Measurements from ENCODE around the gene AGRP.

The AGRP gene

DNA sequence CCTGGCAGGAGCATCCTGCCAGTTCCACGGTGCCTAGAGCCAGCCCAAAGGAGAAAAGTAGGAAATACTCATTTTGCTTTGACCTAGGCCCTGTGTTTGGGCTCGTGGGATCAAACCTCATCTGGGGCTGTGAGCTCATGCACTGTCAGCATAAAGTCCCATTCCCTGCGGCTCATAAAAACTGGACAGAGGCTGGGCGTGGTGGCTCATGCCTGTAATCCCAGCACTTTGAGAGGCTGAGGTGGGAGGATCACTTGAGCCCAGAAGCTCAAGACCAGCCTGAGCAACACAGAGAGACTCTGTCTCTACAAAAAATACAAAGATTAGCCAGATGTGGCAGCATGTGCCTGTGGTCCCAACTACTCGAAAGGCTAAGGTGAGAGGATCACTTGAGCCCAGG, 20.3 kb downstream of the AGRP start:
- no peak for DNase-seq

DNA sequence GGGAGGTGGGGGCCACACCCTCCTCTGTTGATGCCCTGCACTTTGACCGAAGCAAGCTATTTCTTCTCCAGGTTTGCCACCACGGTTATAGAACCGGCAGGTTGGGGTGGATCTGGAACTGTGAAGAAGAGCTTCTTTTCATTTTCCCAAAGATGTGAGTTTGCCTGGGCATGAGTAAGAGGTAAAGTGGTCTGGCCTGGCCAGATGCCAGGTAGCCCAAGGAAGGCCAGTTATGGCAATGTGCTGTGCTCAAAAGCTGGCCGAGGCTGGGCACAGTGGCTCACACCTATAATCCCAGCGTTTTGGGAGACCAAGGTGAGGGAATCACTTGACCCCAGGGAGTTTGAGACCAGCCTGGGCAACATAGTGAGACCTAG, 21.1 kb downstream of the AGRP start:
- no peak for DNase-seq

DNA sequence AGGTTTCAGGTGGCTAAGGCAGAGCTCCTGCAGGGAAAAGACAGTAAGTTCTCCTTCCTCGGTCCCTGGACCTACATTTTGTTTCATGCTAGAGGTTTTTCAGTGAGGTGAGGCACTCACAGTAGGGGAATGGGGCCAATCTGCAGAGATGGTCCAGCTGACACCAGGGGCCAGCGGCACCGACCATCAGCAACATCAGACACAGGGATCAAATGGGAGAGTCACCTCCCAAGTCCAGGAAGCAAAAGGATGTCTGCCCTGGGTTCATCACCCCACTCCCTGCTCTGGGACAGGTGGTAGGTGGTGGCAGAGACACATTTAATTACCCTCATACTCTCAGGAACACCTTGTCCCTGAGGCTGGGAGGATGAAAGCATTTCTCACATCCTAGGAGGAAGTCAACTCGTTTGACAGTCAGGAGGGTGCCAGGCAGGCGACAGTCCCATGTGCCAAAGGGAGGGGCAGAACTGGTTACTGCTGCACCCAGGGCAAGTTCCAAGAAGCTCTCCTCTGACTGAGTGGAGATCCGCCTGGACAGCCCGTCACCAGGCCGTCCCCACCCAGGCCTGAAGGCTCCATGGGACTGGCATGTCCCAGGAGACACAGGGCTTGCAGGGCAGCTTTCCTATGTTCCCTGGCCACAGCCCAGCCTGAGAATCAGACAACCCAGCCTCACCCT, 21.6 kb downstream of the AGRP start:
- DNase-seq = no peak

DNA sequence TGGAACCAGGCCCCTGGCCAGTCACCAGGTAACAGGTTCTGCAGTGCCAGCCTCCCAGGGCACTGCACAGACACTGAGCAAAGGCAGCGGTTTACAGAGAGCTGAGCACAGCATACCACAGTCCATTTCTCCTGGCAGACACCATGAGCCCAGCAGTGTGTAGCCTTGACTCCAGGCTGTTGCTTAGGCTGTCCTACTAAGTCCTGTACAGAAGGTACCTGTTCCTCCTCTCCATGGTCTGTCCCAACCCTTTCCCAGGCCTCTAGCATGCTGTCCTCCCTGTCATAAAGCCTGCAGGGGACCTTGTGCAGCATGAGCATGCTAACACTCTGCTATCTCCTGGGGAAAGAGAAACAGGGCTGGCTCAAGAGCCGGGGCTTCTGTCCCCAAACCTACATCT, 22.4 kb downstream of the AGRP start:
- no peak for DNase-seq

DNA sequence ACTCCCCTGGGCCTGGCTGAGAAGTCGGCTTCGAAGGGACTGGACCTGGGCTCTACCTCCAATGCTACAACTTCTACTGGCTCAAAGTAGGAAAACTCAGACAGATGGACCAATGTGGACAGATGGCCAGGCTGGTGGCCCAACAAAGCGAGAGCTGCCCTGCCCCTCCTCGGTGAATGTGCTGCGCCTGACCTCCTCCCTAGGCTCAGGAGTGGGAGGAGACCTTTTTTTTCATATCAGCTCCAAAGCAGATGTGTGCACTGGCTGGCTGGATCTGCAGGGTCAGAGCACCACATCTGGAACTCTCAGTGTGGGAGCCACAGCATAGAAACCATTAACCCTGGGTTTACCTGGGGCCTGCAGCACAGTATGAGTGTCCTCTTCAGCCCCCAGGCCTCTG, 23.2 kb downstream of the AGRP start:
- no peak for DNase-seq

DNA sequence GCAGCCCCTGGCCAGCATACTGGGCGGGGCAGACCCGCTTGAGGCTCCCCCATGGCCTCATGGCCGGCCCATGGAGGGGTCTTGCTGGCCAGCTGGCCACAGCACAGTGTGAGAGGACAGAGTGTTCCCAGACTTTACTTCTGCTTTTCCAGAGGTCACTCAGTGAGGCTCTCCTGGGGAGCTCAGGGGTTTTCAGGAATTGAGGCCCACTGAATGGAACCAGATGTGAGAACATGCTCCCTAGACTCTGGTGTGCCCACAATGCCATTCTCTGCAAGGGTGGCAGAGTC, 23.5 kb downstream of the AGRP start:
- DNase-seq = no peak

DNA sequence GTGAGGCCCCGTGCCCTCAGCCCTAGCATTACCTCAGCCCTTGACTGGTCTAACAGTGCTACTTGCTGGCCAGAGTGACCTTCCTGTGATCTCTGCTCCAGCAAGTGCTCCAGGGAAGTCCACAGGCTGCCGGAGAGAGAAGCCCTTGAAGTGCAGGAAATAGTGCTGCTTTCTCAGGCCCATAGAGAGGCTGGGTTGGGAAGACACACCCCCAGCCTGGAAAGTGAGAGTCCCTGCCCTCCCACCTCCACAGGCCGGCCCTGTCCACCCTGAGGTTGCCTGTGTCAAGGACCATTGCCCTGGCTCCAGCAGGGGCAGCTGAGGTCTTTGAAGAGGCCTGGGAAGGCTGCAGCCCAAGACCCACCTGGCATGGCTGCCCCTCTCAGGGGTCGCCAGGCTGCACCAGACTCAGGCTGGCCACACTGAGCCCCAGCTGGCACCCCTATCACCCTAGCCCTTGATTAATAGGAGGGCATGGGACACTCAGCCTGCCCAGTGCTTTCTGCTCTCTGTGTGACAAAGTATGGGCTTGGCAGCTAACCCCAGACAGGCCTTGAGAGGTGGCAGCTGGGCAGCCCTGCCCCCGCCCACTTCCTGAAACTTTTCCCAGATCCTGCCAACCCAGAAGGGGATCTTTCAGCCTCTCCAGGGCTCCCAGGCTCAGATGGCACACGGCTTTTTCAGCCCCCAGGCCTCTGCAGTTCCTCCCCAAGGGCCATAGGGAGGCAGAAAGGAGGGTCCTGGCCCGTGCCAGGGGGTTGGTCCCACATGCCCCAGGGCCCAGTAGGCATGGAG, 24.1 kb downstream of the AGRP start:
- DNase-seq = no peak

DNA sequence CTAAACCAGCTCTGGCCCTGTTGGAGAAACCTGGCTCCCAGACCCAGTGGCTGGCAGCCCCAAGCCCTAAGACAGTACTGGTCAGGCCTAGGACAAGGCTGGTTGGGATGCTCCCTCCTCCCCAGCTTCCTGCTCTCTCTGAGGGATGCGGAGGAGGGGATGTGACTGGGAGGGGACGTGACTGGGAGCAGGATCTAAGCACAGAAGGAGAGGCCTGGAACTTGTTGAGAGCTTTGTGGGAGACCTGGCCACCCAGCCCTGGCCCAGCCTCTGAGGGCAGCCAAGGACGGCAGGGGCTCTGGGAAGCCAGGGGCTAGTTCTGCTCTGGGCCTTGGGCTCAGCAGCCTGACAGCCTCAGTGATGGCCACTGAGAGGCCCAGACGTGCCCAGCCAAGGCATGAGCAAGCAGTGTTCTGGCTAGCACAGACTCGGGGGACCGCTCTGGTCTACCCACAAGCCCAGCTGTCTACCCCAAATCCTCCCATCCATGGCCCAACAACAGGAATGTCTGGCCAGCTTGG, 25.2 kb downstream of the AGRP start:
- no peak for DNase-seq

DNA sequence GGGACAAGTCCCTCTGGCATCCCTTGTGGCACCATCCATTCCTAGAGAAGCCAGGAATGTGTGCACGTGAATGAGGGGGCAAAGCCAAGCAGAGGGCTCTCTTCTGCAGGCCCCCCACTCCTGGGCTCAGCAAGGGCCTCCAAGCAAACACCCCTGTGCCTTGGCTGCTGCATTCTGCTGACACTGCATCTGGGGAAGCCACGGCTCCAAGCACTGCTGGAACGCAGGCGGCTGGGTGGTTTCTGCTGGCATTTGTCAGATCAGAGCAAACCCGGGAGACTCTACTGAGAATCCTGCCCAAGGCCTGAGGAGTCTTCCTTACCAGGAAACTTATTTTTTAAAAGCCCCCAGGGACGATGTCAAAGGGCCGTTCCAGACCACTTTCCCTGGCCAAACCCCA, 25.7 kb downstream of the AGRP start:
- DNase-seq = no peak

DNA sequence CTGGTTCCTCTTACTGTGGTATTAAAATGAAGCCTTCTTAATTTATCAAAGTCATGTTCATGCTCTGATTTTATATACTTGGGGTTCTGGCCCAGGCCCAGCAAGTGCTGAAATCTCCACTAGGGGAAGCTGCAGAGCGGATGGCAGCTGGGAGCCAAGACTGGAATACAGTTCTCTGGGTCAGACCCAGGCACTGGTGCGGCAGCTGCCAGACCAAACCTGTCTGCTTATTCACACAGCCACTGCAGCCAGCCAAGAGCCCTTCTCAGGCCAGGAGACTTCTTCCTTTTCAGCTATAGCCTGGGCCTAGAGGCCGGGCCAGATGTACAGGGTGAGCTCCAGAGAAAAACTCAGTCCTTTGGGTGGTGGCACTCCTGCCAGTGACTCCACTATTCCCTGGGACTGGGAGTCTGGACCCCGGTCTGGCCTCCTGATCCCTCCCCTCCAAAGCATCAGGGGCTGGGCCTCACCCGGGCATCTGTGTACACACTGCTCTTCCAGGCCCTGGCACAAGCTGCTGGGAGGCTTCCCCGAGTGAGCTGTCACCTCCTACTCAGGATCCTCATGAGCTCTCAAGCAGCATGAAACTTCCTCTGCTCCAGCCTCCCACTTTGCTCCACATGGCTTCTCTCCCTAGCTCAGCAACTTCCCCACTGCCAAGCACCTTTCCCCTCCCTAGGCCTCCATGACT, 26.8 kb downstream of the AGRP start:
- no peak for DNase-seq

DNA sequence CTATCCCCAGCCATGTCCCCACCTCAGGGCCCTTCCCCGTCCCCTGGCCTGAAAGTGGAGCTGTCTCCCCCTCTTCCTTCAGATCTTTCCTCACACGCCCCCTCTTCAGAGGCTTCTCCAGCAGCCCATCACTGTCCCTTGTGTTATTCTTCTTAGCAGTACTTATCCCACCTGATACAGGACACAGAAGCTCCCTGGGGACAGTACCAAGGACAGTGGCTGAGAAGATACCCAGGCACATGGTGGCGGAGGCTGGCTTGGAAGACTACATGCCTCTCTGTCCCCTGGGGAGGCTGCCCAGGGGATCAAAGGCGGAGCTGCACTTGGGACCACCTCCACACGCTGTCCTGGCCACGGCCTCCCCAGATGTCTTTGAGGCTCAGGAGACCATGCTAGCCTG, 28.5 kb downstream of the AGRP start:
- DNase-seq = no peak

DNA sequence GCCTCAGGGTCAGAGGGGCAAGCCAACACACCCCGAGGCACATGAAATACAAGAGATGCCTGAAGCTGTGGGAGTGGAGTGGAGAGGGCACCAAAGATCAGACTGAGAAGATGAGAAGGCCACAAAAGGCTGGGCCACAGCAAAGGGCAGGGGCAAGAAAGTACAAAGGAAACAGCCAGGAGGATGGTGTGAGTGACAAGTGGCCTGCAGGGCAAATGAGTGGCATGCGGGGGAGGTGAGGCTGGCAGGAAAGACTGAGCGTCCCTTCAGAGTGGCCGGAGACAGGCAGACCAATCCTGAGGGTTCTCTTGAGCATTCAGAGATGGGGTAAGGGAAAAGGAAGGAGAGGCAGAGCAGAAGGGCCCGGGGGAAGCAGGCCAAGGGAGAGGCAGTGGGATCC, 29.2 kb downstream of the AGRP start:
- no peak for DNase-seq

DNA sequence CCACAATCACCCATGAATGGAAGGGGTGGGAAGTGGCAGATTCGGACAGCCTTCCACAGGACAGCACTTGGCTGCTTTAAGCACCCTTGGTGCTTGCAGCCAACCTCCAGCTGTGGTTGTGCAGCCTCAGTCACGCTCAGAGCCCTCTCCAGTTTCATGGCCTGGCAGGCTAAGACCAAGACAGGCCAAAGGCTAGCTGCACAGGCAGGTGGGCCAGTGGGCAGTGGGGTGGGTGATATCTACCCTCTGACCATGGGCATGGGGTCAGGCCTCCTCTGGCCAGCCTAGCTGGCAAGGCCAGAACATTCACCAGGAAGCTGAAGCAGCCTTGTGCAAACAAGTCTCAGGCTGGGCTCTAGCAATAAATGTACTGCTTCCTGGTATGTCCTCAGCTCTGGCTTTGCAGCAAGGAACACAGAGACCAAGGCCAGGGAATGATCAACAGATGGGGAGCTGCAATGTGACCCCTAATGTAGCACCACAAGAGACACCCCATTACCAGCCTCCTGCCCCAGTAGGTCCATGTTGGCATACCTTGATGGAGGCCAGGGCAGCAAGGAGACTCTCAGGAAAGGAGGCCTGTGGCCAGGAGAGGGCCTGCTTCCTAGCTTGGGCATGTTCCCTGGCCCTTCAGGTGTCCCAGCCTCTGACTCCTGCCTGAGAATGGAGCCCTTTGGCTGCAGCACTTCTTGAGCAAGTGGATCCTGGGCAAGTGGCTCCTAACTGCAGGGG, 31.5 kb downstream of the AGRP start:
- no peak for DNase-seq

DNA sequence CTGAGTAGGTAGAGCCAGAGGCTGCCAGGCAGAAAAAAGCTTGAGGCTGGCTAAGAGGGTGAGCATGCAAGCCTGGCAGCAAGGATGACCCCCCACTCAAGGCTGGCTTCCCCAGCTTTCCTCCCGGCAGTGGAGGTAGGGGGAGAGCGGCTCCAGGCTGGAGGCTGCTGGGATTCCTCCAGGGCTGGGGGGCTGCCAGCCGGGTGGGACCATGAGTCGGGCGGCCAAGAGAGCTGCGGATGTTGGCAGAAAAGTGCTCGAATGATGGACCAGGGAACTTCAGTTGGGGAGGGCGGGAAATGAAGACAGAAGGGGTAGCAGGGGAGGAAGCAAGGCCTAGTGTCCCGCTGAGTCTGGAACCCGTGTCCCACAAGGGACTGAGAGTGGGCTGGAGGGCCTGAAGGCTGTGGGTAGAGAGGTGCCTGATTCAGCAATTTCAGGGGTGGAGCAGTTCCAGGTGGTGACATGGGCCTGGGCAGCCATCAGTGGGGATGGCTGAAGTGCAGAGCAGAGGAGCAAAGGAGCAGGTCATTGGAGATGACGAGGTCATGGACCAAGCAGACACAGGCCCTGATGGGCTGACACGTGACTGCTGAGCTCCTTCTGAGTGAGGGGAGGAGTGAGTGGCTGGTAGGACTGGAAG, 32.2 kb downstream of the AGRP start:
- DNase-seq = no peak

DNA sequence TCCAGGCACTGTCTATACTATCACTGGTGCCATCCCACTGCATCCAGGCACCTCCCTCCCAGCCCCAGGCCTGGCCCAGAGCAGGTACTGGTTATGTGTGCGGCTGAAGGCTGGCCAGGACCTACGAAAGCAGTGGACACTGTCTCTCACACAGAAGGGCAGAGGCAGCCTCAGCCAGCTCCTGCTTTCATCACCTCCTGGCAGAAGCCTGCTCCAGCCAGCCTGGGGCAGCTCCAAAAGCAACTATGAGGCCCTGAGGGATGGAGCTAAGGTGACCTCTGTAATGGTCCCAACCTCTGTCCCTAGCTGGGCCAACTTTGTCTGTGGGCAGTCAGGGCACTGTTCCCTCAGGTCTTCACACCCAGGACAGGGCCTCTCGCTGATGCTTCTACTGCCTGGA, 33.6 kb downstream of the AGRP start:
- DNase-seq = no peak

DNA sequence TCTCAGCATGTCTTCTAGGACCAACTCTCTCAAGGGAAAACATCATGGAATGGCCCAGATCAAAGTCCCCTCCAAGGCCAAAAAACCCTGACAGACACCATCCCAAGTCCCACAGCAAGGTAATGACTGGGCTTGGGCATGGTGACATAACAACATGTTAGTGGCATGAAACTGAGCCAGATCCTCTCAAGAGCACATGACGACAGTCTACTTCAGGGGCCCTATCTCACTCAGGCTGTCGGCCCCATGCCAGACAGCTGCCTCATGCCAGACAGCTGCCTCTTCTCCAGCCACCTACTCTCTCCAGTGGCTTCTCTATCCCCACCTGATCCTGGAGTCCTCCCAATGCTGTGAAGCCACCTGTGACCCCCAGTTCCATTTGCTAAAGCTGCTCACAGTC, 34.0 kb downstream of the AGRP start:
- no peak for DNase-seq

DNA sequence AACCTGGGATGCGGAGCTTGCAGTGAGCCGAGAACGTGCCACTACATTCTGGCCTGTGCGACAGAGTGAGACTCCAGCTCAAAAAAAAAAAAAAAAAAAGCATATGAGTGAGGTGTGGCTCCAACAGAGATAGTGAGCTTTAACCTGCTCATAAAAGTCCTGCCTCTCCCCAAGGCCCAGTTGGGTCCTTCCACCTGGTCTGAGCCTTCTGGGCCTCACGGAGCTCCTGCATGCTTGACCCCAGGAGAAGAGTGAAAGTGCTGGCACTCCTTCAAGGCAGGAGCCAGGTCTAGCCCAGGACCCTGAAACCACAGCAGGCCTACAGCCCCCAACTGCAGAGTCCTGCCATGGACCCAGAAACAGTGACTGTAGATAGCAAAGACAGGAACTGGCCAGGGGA, 34.8 kb downstream of the AGRP start:
- no peak for DNase-seq

DNA sequence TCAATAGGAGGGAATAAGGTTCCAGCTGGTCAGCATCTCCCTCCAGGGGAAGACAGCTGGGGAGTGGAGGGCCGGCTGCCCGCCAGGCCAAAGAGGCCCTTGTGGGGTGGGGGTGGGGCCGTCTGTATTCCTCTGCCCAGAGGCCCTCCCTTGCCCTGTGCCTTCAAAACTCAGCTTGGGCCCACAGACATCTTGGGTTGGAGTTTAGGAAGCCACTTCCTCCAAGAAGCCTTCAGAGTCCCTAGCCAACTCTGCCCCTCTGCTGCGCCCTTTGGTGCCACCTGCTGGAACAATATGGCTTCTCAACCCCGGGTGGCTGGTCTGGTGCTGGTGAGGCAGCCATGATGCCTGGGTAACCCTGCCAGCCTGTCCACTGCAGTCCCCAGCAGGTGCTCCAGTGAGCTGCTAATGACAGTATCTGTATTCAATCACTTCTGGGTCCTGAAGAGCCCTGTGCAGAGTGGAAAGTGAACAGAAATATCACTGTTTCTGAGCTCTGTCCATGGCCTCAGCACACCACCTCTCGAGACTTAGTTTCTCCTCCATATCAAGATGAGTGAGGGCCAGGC, 35.8 kb downstream of the AGRP start:
- DNase-seq = peak; percentile 57 to 58

DNA sequence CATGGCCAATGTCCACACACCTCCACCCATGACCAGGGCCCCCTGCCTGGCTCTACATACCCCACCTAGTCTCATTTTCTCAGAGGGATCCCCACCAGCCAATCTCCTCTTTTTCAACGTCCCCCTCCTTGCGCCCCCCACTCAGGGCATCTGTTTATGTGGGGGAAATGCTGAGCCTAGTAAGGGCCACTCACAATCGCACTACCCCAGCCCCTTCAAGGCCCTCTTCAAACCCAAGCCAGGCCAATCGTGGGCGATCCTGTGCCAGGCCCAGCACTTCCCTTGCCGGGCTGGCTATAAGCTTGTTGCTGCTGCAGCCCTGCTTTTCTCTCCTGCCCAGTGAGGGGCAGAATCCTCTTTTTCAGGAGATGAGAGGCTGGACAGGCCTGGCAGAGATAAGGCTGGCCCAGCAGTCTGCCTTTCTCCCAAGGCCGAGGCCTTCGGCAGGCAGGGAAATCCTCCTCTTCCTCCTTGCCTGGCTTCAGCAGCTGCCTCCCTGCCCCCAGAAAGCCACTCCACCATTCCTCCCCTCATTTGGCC, 36.3 kb downstream of the AGRP start:
- no peak for DNase-seq

DNA sequence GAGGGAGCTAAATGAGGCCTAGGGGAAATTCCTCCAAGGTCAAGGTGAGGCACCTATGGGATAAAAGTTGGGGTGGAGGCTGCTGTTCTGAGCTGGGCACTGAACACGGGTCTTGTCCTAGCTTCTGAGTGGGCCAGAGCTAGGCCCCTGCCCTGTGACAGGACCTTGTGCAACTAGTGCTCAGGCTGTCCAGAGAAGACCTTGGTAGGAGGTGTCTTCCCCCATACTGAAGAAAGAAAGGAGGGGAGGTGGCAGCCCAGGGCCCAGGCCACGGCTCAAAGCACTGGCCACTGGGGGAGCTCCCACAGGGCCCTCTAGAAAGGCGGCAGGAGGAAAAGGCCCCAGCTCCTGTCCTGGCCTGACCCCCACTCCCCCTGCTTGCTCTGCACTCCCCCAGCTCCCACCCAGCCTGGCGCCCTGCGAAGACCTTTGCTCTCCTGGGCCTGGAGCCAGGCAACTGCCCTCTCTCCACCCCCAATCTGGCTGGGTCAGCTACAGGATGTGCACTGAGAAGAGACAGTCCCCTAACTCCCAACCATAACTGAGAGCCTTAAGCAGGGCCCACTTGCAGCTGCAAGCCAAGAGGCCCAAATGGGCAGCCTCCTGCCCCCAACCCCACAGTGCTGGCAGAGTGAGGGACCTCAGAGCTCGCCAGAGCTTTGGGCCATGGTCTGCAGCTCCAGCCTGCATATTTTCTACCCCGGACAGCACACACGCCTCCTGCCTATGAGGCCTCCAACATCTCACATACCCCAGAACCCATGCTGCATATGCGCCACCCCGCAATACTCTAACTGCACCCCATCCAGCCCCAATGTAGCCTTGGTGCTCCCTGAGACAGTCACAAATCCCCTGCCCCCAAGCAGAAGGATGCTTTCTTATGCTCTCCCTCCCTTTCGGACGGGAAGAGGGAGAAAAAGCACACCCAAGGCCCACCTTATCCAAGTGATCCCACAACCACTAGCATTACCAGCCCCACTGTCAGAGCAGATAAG, 37.1 kb downstream of the AGRP start:
- no peak for DNase-seq

DNA sequence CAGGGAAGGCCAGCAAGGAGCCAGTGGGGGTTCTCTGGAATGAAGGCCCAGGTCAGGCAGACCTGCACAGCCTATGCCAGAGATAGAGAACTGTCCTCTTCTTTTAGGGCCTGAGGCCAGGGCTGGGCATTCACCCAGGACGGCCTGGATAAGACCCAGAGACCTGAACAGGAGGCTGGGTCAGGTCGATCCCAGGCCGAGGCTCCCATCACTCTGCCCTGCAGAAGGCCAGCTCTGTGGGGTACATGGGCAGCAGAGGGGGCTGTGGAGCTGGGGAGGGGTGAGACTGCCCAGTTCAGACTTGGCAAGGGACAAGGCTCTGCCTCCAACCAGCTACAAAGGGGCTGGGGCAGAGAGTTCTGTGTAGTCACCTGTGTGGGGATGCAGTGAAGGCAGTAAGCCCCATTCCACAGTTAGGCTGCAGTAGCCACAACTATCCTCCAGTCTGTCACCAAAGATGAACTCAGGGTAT, 37.9 kb downstream of the AGRP start:
- DNase-seq = no peak
